A549 (cell line): ENCODE data around the gene ELF2.

Source experiments
- HDAC2 ChIP-seq: fragments of 200-600 bp; sonication (generic); IDR thresholded peaks from 2 replicates; pipeline ENCODE4 v1.6.1; 2016
- RAD21 ChIP-seq, 2 experiments: fragments of >200 bp in 1 of 2; sonication (Bioruptor Twin) in 1 of 2; formaldehyde crosslinking in 1 of 2; IDR thresholded peaks in 1 of 2; conservative IDR thresholded peaks in 1 of 2; 2 replicates in 1 of 2; 3 replicates in 1 of 2; pipeline ENCODE4 v1.6.1; 2012 to 2018; ENCODE audit warnings: inconsistent platforms in 1 of 2
- TF ChIP-seq, protein P1 (sequence below): fragments of >200 bp; sonication (Bioruptor Twin); formaldehyde crosslinking; IDR thresholded peaks from 3 replicates; pipeline ENCODE4 v1.5.1; 2016

DNA sequence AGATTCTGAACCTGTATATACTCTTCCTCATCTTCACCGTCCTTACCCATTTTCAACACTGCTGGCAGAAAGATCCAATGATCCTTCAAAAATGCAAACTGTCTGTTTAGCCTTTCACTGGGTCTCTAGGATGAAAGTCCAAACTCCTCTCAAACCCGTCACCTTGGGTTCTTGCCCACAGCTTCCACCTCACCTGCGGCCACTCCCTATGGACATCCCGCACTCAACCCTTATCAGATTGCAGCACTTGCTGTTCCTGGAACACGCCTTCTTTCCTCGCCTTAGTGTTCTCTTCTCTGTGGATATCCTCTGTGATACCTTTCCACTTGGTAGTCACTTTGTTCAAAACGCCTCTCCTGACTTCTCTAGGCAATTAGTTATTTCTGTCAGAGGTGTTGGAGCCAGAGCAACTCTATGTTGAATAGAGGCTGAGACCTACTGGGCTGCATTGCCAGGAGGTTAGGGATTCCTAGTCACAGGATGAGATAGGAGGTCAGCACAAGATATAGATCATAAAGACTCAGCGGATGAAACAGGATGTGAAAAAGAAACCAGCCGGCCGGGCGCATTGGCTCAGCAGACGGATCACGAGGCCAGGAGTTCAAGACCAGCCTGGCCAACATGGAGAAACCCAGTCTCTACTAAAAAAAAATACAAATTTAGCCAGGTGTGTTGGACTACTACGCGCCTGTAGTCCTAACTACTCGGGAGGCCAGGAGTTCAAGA, 165.6 kb downstream of the ELF2 start:
- TF ChIP-seq RAD21 (conservative IDR thresholded peaks at IDR 0.05 in 1 of 2, IDR thresholded peaks at IDR 0.05 in 1 of 2) (no peak), HDAC2 (no peak)
- TF ChIP-seq, protein P1, sequence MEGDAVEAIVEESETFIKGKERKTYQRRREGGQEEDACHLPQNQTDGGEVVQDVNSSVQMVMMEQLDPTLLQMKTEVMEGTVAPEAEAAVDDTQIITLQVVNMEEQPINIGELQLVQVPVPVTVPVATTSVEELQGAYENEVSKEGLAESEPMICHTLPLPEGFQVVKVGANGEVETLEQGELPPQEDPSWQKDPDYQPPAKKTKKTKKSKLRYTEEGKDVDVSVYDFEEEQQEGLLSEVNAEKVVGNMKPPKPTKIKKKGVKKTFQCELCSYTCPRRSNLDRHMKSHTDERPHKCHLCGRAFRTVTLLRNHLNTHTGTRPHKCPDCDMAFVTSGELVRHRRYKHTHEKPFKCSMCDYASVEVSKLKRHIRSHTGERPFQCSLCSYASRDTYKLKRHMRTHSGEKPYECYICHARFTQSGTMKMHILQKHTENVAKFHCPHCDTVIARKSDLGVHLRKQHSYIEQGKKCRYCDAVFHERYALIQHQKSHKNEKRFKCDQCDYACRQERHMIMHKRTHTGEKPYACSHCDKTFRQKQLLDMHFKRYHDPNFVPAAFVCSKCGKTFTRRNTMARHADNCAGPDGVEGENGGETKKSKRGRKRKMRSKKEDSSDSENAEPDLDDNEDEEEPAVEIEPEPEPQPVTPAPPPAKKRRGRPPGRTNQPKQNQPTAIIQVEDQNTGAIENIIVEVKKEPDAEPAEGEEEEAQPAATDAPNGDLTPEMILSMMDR = no peak
